B cell (primary cell): ENCODE results near the gene ZNF594. TPM values are rescaled to one million over a fixed set of nuclear protein-coding genes. Genes with fewer than 3 reads are reported as not detected.
"Not testable (repeated sequence)": the region's sequence is repeated elsewhere in the genome, so short reads cannot be mapped to it uniquely, and the experiment has no call there.

ENCODE experiments used
- ATAC-seq: fragments of 200-7000 bp; cut with Tn5 transposase; one replicate; pipeline ENCODE4 v1.10.0; 2021; ENCODE audit warnings: low read depth, mild to moderate bottlenecking, moderate number of reproducible peaks, moderate library complexity
- CTCF ChIA-PET: fragments of 350-600 bp; sonication (Branson Sonifier 250); formaldehyde crosslinking; loops from one replicate; lab custom pipeline; 2021; ENCODE audit warnings: antibody characterized with exemption, inconsistent platforms; lab: Charles Lee
- POLR2A ChIA-PET: fragments of 350-600 bp; sonication (Branson Sonifier 250); formaldehyde crosslinking; loops from one replicate; lab custom pipeline; 2021; ENCODE audit warnings: antibody characterized with exemption; lab: Charles Lee
- DNase-seq: peaks from one replicate; pipeline ENCODE4 v3.0.0; 2013
- H2AFZ ChIP-seq: 2 replicates; pipeline ENCODE4 v1.6.1; 2012; ENCODE audit warnings: mild to moderate bottlenecking, low read depth, low read length; ENCODE audit not compliant: insufficient read depth, poor library complexity, severe bottlenecking
- H3K27ac ChIP-seq, 2 donors: 1 replicate in 1 of 2; 2 replicates in 1 of 2; pipeline ENCODE4 v1.5.1; 2012 to 2013; ENCODE audit warnings: low read length in 2 of 2, mild to moderate bottlenecking in 2 of 2, moderate library complexity in 1 of 2
- H3K27me3 ChIP-seq, 4 experiments: fragments of 200-600 bp in 1 of 4; sonication (generic) in 1 of 4; replicated peaks in 1 of 4; 1 replicate in 2 of 4; 2 replicates in 2 of 4; pipeline versions ENCODE4 v1.6.1 to v1.7.0; 2013 to 2016; ENCODE audit warnings: low read length in 3 of 4, mild to moderate bottlenecking in 2 of 4, mixed read lengths in 1 of 4, moderate library complexity in 1 of 4; ENCODE audit not compliant: insufficient read depth in 4 of 4, control insufficient read depth in 3 of 4; ENCODE audit errors: control extremely low read depth in 1 of 4
- H3K36me3 ChIP-seq, 2 experiments: replicated peaks in 1 of 2; 1 replicate in 1 of 2; 2 replicates in 1 of 2; pipeline versions ENCODE4 v1.6.1 to v1.7.1; 2013; ENCODE audit warnings: low read length in 1 of 2; ENCODE audit not compliant: insufficient read depth in 2 of 2, control insufficient read depth in 1 of 2; ENCODE audit errors: control extremely low read depth in 1 of 2, extremely low read depth in 1 of 2
- H3K4me1 ChIP-seq, 2 donors: fragments of 200-600 bp in 1 of 2; sonication (generic) in 1 of 2; 1 replicate in 1 of 2; 2 replicates in 1 of 2; pipeline versions ENCODE4 v1.5.1 to v1.6.1; 2013 to 2017; ENCODE audit warnings: low read length in 2 of 2; ENCODE audit not compliant: control insufficient read depth in 2 of 2, insufficient read depth in 2 of 2
- H3K4me2 ChIP-seq: replicated peaks from 2 replicates; pipeline ENCODE3; 2012; ENCODE audit warnings: mild to moderate bottlenecking, low read depth, low read length; ENCODE audit not compliant: poor library complexity, severe bottlenecking
- H3K4me3 ChIP-seq, 5 experiments: fragments of 200-600 bp in 1 of 5; sonication (generic) in 1 of 5; 1 replicate in 3 of 5; 2 replicates in 2 of 5; pipeline versions ENCODE4 v1.5.1 to v1.7.0; 2011 to 2016; ENCODE audit warnings: low read length in 4 of 5, mild to moderate bottlenecking in 4 of 5, low read depth in 2 of 5, control low read depth in 1 of 5, moderate library complexity in 1 of 5; ENCODE audit not compliant: insufficient read depth in 1 of 5; ENCODE audit errors: control extremely low read depth in 1 of 5, extremely low read depth in 1 of 5
- H3K79me2 ChIP-seq: fragments of 200-600 bp; sonication (generic); one replicate; pipeline ENCODE4 v1.6.0; 2016; ENCODE audit warnings: low read length; ENCODE audit not compliant: control insufficient read depth, insufficient read depth
- H3K9ac ChIP-seq: fragments of 200-600 bp; sonication (generic); 2 replicates; pipeline ENCODE4 v1.6.1; 2017; ENCODE audit warnings: mild to moderate bottlenecking, low read length, moderate library complexity
- H3K9me3 ChIP-seq, 3 donors: one replicate each; pipeline versions ENCODE4 v1.6.1 to v1.7.1; 2013; ENCODE audit warnings: low read length in 2 of 3; ENCODE audit not compliant: control insufficient read depth in 2 of 3, insufficient read depth in 1 of 3; ENCODE audit errors: control extremely low read depth in 1 of 3
- H4K20me1 ChIP-seq: 2 replicates; pipeline ENCODE4 v1.6.0; 2012; ENCODE audit warnings: mild to moderate bottlenecking, low read length; ENCODE audit not compliant: insufficient read depth, control insufficient read depth, poor library complexity, severe bottlenecking
- H3K27ac Mint-ChIP-seq: one replicate; pipeline ENCODE4 v1.8.0; 2021; ENCODE audit warnings: mixed read lengths
- H3K27me3 Mint-ChIP-seq: one replicate; pipeline ENCODE4 v1.8.0; 2021; ENCODE audit warnings: mixed read lengths
- H3K4me1 Mint-ChIP-seq: one replicate; pipeline ENCODE4 v1.8.0; 2021; ENCODE audit warnings: mixed read lengths
- H3K4me3 Mint-ChIP-seq: one replicate; pipeline ENCODE4 v1.8.0; 2021; ENCODE audit warnings: mixed read lengths
- H3K9me3 Mint-ChIP-seq: one replicate; pipeline ENCODE4 v1.8.0; 2022; ENCODE audit warnings: mixed read lengths; ENCODE audit not compliant: insufficient read depth
- EZH2 ChIP-seq: IDR thresholded peaks from 2 replicates; pipeline ENCODE4 v1.6.1; 2012; ENCODE audit warnings: borderline replicate concordance, low read depth, mild to moderate bottlenecking, moderate library complexity, low read length; ENCODE audit not compliant: insufficient read depth, poor library complexity, severe bottlenecking
- WGBS: methylation state at CpG from one replicate; pipeline ENCODE4 v1.1.5; 2013; ENCODE audit warnings: missing lambda C conversion rate; ENCODE audit not compliant: insufficient coverage; 5-methylcytosine and 5-hydroxymethylcytosine counted together
- intact Hi-C: fragments of 100-400 bp; cut with micrococcal nuclease; formaldehyde crosslinking; loops from one replicate; pipeline ENCODE4 v1.10.0; 2022
- polyA plus RNA-seq: library from polyadenylated mRNA; depleted of rRNA; stranded (reverse); fragments of >200 nt; gene quantifications from 2 replicates; pipeline ENCODE4 v1.2.3, GENCODE V29; 2012
- total RNA-seq, 2 donors: library from RNA; stranded (reverse); fragments of 120-200 nt in 1 of 2; gene quantifications; 1 replicate in 1 of 2; 2 replicates in 1 of 2; pipeline versions ENCODE4 v1.2.3 to v1.2.4, GENCODE V29; 2013 to 2022
- TF ChIP-seq, protein P1 (sequence below): fragments of 200-600 bp; IDR thresholded peaks from one replicate; pipeline ENCODE4 v1.8.0; 2022; ENCODE audit warnings: antibody characterized with exemption, mild to moderate bottlenecking

ZNF594 gene
- total and polyA plus RNA-seq, 2 donors (not counting 1 experiment from before 2014, with no cell fraction given) = 5.9 to 38.9 TPM

DNA sequence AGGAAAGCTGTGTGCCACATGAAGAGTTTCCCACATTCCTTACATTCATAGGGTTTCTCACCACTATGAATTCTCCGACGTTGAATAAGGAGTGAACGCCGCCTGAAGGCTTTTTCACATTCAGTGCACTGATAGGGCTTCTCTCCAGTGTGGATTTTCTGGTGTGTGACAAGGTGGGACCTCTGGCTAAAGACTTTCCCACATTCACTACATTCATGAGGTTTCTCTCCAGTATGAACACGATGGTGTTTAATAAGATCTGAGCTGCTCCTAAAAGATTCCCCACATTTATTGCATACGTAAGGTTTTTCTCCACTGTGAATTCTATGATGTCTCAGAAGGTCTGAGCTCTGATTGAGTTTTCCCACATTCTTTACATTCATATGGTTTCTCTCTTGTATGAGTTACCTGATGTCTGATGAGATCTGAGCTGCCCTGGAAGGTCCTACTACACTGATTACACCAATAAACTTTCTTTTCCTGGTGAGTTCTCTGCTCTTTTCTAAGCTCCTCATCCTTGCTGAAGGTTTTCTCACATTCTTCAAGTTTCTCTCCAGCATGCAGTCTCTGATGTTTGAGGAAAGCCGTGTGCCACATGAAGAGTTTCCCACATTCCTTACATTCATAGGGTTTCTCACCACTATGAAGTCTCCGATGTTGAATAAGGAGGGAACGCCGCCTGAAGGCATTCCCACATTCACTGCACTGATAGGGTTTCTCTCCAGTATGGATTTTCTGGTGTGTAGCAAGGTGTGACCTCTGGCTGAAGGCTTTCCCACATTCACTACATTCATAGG, 10.0 kb downstream of the ZNF594 start:
- peaks cover 19% of the 10 kb centered on the region for H3K9me3 Mint-ChIP-seq
- no peaks in the 10 kb centered on the region for H3K4me1 Mint-ChIP-seq
- Histone ChIP-seq H3K79me2 (no peaks in the 10 kb centered on the region), H3K27me3 (no peaks in the 10 kb centered on the region), H4K20me1 (no peaks in the 10 kb centered on the region), H3K36me3 (peaks cover 4 to 15% of the 10 kb centered on the region in 2 experiments), H3K4me2 (no peak overlapping the region), H3K9ac (no peak overlapping the region), H3K4me1 (no peaks in the 10 kb centered on the region), H3K9me3 (peaks cover 27 to 84% (median 66%) of the 10 kb centered on the region in 3 donors), H2AFZ (no peak overlapping the region), H3K4me3 (peak overlapping the region in 1 of 5 experiments; percentile 13), H3K27ac (no peak overlapping the region)
- H3K27ac Mint-ChIP-seq = no peak overlapping the region
- H3K4me3 Mint-ChIP-seq = no peak overlapping the region
- WGBS = no CpG with 5 or more reads among the region's 10 CpGs
- ChIA-PET POLR2A (interaction anchor here (0.6 kb wide), 1 partner anchor 83 kb away, joined by 5 read pairs; no protein-coding TSS in a partner anchor), CTCF (interaction anchor here (0.6 to 2.1 kb wide), 3 partner anchors 10 to 102 kb away, joined by 3 to 8 read pairs (median 3); partner anchors contain the start of gene ZNF594)
- intact Hi-C loops = no loop called here
- no peak for TF ChIP-seq EZH2
- TF ChIP-seq, protein P1, sequence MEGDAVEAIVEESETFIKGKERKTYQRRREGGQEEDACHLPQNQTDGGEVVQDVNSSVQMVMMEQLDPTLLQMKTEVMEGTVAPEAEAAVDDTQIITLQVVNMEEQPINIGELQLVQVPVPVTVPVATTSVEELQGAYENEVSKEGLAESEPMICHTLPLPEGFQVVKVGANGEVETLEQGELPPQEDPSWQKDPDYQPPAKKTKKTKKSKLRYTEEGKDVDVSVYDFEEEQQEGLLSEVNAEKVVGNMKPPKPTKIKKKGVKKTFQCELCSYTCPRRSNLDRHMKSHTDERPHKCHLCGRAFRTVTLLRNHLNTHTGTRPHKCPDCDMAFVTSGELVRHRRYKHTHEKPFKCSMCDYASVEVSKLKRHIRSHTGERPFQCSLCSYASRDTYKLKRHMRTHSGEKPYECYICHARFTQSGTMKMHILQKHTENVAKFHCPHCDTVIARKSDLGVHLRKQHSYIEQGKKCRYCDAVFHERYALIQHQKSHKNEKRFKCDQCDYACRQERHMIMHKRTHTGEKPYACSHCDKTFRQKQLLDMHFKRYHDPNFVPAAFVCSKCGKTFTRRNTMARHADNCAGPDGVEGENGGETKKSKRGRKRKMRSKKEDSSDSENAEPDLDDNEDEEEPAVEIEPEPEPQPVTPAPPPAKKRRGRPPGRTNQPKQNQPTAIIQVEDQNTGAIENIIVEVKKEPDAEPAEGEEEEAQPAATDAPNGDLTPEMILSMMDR = no peak
- no peaks in the 10 kb centered on the region for H3K27me3 Mint-ChIP-seq
- no peak for ATAC-seq
- peak; percentile 13 for DNase-seq

DNA sequence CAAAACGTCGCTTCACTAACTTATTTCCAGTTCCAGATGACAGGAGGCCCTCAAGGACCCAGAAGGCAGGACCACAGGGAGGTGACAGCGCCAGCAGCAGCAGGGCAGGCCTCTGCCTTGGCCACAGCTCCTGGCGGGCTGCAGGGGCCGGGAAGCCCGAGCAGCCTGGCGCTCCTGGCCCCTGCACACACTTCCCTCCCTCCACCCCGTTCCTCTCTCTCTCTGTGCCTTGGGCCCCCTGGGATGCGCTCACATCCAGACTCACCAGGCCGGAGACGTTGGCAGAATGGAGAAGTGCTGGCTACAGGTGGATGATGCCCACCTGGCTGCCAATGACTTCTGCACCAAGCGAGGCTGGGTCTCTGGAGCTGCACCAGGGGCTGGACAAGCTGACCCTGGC, 12.7 kb downstream of the ZNF594 start:
- ATAC-seq = no peak
- no peaks in the 10 kb centered on the region for H3K4me1 ChIP-seq
- CTCF ChIA-PET = interaction anchor here (1.0 kb wide), 1 partner anchor 12 kb away, joined by 3 read pairs; the partner anchor contains the start of gene ZNF594
- no peak for DNase-seq
- H3K4me2 ChIP-seq = no peak overlapping the region
- peaks cover 14% of the 10 kb centered on the region for H3K9me3 Mint-ChIP-seq
- intact Hi-C loops = no loop called here
- H3K27me3 ChIP-seq = no peaks in the 10 kb centered on the region
- 97% methylated on average over 11 of the region's 12 CpGs for WGBS
- no peak overlapping the region for H3K4me3 ChIP-seq
- H3K4me1 Mint-ChIP-seq = no peaks in the 10 kb centered on the region
- H3K27ac ChIP-seq = no peak overlapping the region
- POLR2A ChIA-PET = no interaction called here
- H3K27me3 Mint-ChIP-seq = no peaks in the 10 kb centered on the region
- H3K79me2 ChIP-seq = no peaks in the 10 kb centered on the region
- no peak overlapping the region for H3K27ac Mint-ChIP-seq
- TF ChIP-seq, protein P1 = no peak
- TF ChIP-seq EZH2 = no peak
- no peak overlapping the region for H2AFZ ChIP-seq
- H3K36me3 ChIP-seq = peaks cover 6 to 17% of the 10 kb centered on the region in 2 experiments
- H3K9ac ChIP-seq = no peak overlapping the region
- peaks cover 21 to 68% (median 52%) of the 10 kb centered on the region in 3 donors for H3K9me3 ChIP-seq
- H3K4me3 Mint-ChIP-seq = no peak overlapping the region
- H4K20me1 ChIP-seq = no peaks in the 10 kb centered on the region

DNA sequence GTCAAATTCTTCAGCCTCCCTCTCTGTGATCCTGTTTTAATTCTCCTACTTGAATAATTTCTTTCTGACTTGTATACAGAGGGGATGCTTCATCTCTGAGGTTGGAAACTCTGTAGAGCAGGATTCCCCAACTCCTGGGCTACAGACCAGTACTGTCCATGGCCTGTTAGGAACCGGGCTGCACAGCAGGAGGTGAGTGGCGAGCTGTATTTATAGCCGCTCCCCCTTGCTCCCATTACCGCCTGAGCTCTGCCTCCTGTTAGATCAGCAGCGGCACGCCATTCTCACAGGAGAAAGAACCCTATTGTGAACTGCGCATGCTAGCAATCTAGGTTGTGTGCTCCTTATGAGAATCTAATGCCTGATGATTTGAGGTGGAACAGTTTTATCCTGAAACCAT, 16.6 kb downstream of the ZNF594 start:
- 100% methylated on average over 1 of the region's 7 CpGs for WGBS
- H3K4me1 ChIP-seq, H3K27me3 ChIP-seq: not testable (repeated sequence)

More for the DNA sequence above, 16.6 kb downstream of the ZNF594 start:
- H3K4me2 ChIP-seq, H3K27ac Mint-ChIP-seq, intact Hi-C loops, H4K20me1 ChIP-seq, DNase-seq, H3K4me1 Mint-ChIP-seq, H2AFZ ChIP-seq, H3K27me3 Mint-ChIP-seq, H3K9ac ChIP-seq, H3K27ac ChIP-seq, H3K36me3 ChIP-seq, CTCF ChIA-PET, H3K9me3 Mint-ChIP-seq, H3K79me2 ChIP-seq, ATAC-seq, H3K4me3 Mint-ChIP-seq, H3K4me3 ChIP-seq: not testable (repeated sequence)
- H3K9me3 ChIP-seq = peaks cover 2 to 28% (median 26%) of the 10 kb centered on the region in 3 donors
- POLR2A ChIA-PET = interaction anchor here (0.6 kb wide), 1 partner anchor 144 kb away, joined by 6 read pairs; no protein-coding TSS in a partner anchor
